Islet of Langerhans (tissue), 1 donor: ENCODE results near the gene CHRNB2.

Experiments
- FAIRE-seq: peaks from one replicate; lab custom pipeline; 2011; peaks lifted over from hg19 to GRCh38; lab: Jason Lieb, UNC

CHRNB2 gene

GRCh38 chr1:154553056-154554030 is 14.2 kb upstream of the CHRNB2 start:
- no peak for FAIRE-seq

- no peak for FAIRE-seq
These were observed 11.2 kb upstream of the CHRNB2 start for GRCh38 chr1:154556422-154556821.

GRCh38 chr1:154557248-154557938 is 10.2 kb upstream of the CHRNB2 start:
- FAIRE-seq = no peak

- FAIRE-seq = no peak
These were observed 9.4 kb upstream of the CHRNB2 start, which contains the start of gene UBE2Q1 for GRCh38 chr1:154557939-154558719. Gene UBE2Q1, minus strand, starts transcription at chr1:154558662. Its CDS starts 109 bp downstream, at chr1:154558553.

GRCh38 chr1:154558720-154559465 is 8.7 kb upstream of the CHRNB2 start:
- no peak for FAIRE-seq

- peak; percentile 66 for FAIRE-seq
These were observed 8.0 kb upstream of the CHRNB2 start for GRCh38 chr1:154559466-154560044.

- no peak for FAIRE-seq
These were observed 1.7 kb upstream of the CHRNB2 start for GRCh38 chr1:154565876-154566275.

GRCh38 chr1:154568157-154568815 is 708 bp downstream of the CHRNB2 start:
- no peak for FAIRE-seq

GRCh38 chr1:154571244-154571963 is 3.8 kb downstream of the CHRNB2 start:
- no peak for FAIRE-seq

GRCh38 chr1:154571964-154572288 is 4.3 kb downstream of the CHRNB2 start:
- no peak for FAIRE-seq

- no peak for FAIRE-seq
These were observed 5.0 kb downstream of the CHRNB2 start for GRCh38 chr1:154572468-154573167.

- FAIRE-seq = no peak
These were observed 5.6 kb downstream of the CHRNB2 start for GRCh38 chr1:154573168-154573510.

- FAIRE-seq = no peak
These were observed 7.1 kb downstream of the CHRNB2 start for GRCh38 chr1:154574716-154575115.

- no peak for FAIRE-seq
These were observed 7.8 kb downstream of the CHRNB2 start for GRCh38 chr1:154575147-154575927.

- FAIRE-seq = no peak
These were observed 8.5 kb downstream of the CHRNB2 start for GRCh38 chr1:154575951-154576566.

- no peak for FAIRE-seq
These were observed 9.9 kb downstream of the CHRNB2 start for GRCh38 chr1:154577346-154578057.

- FAIRE-seq = no peak
These were observed 10.5 kb downstream of the CHRNB2 start for GRCh38 chr1:154578058-154578418.

GRCh38 chr1:154579374-154579773 is 11.8 kb downstream of the CHRNB2 start:
- FAIRE-seq = no peak
